ENCODE results near the gene ALKBH7. TPM values are rescaled to one million over a fixed set of nuclear protein-coding genes. Genes with fewer than 3 reads are reported as not detected.
"Not testable (repeated sequence)": the region's sequence is repeated elsewhere in the genome, so short reads cannot be mapped to it uniquely, and the experiment has no call there.

The ALKBH7 gene
- 100 to 1,000 TPM in 1 of 10 donors, 10 to 100 TPM in 9; 67.5 to 103 (median 75.4) TPM for polyA plus RNA-seq (ENCODE audit: insufficient read length in 10 of 10)
- long read RNA-seq, donor 1, transcript ALKBH7-201 (4 exons, 1,332 nt): major isoform, 80 of 138 reads
- long read RNA-seq, donor 1, partial matches to known transcripts: 54 of 138 reads
- long read RNA-seq, donor 1, other reads (novel, unspliced or antisense): 0 of 138 reads
- long read RNA-seq, donor 2, transcript ALKBH7-201 (4 exons, 1,332 nt): major isoform, 105 of 108 reads
- long read RNA-seq, donor 2, partial matches to known transcripts: 0 of 108 reads
- long read RNA-seq, donor 2, other reads (novel, unspliced or antisense): 0 of 108 reads
- long read RNA-seq, donor 3: 0 reads
- long read RNA-seq, donor 4, transcript ALKBH7-201 (4 exons, 1,332 nt): major isoform, 84 of 98 reads
- long read RNA-seq, donor 4, partial matches to known transcripts: 12 of 98 reads
- long read RNA-seq, donor 4, other reads (novel, unspliced or antisense): 0 of 98 reads
- long read RNA-seq, donor 5, transcript ALKBH7-201 (4 exons, 1,332 nt): major isoform, 129 of 139 reads
- long read RNA-seq, donor 5, partial matches to known transcripts: 6 of 139 reads
- long read RNA-seq, donor 5, other reads (novel, unspliced or antisense): 0 of 139 reads
- long read RNA-seq, donor 6, transcript ALKBH7-201 (4 exons, 1,332 nt): major isoform, 106 of 124 reads
- long read RNA-seq, donor 6, partial matches to known transcripts: 14 of 124 reads
- long read RNA-seq, donor 6, other reads (novel, unspliced or antisense): 0 of 124 reads
- long read RNA-seq, donor 7, transcript ALKBH7-201 (4 exons, 1,332 nt): major isoform, 61 of 76 reads
- long read RNA-seq, donor 7, partial matches to known transcripts: 12 of 76 reads
- long read RNA-seq, donor 7, other reads (novel, unspliced or antisense): 0 of 76 reads
- long read RNA-seq, donor 8, transcript ALKBH7-201 (4 exons, 1,332 nt): major isoform, 47 of 58 reads
- long read RNA-seq, donor 8, partial matches to known transcripts: 6 of 58 reads
- long read RNA-seq, donor 8, other reads (novel, unspliced or antisense): 0 of 58 reads
- long read RNA-seq, donor 9, transcript ALKBH7-201 (4 exons, 1,332 nt): major isoform, 20 of 20 reads
- long read RNA-seq, donor 9, partial matches to known transcripts: 0 of 20 reads
- long read RNA-seq, donor 9, other reads (novel, unspliced or antisense): 0 of 20 reads

DNA sequence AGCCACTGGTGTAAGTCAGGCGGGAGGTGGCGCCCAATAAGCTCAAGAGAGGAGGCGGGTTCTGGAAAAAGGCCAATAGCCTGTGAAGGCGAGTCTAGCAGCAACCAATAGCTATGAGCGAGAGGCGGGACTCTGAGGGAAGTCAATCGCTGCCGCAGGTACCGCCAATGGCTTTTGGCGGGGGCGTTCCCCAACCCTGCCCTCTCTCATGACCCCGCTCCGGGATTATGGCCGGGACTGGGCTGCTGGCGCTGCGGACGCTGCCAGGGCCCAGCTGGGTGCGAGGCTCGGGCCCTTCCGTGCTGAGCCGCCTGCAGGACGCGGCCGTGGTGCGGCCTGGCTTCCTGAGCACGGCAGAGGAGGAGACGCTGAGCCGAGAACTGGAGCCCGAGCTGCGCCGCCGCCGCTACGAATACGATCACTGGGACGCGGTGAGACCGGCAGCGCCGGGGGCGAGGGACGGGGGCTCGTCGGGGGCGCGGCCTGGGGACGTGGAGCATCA lies at the start of gene ALKBH7:
ALKBH7 (plus strand) TSS at position 201 of the 502 bp plus-strand sequence; CDS start at position 228, 27 bp downstream.
- DNase-seq: peak; percentile 100

DNA sequence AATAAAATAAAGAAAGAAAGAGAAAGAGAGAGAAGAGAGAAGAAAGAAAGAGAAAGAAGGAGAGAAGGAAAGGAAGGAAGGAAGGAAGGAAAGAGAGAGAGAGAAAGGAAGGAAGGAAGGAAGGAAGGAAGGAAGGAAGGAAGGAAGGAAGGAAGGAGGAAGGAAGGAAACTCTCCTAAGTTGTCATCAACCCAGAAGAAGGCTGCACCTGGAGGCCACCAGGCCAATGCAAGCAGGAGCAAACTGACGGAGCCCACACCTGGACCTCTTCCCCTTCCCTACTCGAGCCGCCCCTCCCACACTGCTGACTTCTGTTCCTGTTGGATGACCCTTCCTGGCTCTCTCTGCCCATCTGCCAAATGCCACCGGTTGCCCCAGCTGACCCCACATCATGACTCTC lies 47.8 kb upstream of the ALKBH7 start:
- DNase-seq: no peak

GRCh38 chr19:6325614-6326013 lies 47.0 kb upstream of the ALKBH7 start:
- DNase-seq: no peak

- DNase-seq: no peak
Observed at GRCh38 chr19:6326815-6327214, 45.8 kb upstream of the ALKBH7 start.

- no peak for DNase-seq
Observed at GRCh38 chr19:6333439-6333838, 39.2 kb upstream of the ALKBH7 start, which contains the start of gene ACER1. Gene ACER1 (minus strand): TSS chr19:6333612. CDS start chr19:6333551, 61 bp downstream.

DNA sequence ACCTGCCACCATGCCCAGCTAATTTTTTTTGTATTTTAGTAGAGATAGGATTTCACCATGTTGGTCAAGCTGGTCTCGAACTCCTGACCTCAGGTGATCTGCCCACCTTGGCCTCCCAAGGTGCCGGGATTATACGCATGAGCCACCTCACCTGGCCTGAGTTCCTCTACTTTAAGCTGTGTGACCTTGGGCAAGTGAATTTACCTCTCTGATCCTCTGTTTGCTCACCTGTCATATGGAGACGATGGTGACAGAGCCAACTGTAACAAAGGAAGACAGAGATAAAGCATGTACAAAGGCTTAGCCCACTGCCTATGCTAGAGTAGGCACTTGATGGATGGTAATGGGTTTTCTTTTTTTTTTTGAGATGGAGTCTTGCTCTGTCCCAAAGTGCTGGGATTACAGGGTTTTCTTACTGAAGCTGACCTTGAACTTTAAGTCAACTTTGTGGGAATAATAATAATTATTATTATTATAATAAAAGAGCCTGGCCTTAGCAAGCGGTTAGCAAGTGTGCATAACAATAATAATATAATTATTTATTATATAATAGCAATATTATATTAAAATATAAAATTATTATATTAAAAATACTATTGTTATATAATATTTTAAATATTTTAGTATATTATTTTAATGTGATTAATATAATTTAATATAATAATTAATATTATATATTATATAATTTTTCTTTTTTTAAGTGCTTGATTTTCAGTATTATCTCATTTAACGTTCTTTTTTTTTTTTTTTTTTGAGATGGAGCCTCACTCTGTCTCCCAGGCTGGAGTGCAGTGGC lies 37.9 kb upstream of the ALKBH7 start:
- no peak for DNase-seq

GRCh38 chr19:6340493-6341201 lies 31.9 kb upstream of the ALKBH7 start:
- no peak for DNase-seq

- no peak for DNase-seq
Observed at GRCh38 chr19:6343462-6343861, 29.1 kb upstream of the ALKBH7 start.

DNA sequence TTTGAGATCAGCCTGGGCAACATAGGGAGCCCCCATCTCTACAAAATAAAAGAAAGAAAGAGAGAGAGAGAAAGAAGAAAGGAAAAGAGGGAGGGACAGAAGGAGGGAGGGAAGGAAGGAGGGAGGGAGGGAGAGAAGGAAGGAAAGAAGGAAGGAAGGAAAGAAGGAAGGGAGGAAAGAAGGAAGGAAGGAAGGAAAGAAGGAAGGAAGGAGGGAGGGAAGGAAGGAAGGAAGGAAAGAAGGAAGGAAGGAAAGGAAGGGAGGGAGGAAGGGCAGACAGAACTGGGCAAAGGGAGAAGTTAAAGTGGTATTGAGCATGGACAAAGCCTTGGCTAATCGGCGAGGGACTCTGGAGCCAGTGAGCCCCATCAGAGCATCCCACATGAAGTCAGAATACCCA lies 23.3 kb upstream of the ALKBH7 start:
- DNase-seq: not testable (repeated sequence)

- no peak for DNase-seq
Observed at GRCh38 chr19:6350688-6351087, 21.9 kb upstream of the ALKBH7 start.

DNA sequence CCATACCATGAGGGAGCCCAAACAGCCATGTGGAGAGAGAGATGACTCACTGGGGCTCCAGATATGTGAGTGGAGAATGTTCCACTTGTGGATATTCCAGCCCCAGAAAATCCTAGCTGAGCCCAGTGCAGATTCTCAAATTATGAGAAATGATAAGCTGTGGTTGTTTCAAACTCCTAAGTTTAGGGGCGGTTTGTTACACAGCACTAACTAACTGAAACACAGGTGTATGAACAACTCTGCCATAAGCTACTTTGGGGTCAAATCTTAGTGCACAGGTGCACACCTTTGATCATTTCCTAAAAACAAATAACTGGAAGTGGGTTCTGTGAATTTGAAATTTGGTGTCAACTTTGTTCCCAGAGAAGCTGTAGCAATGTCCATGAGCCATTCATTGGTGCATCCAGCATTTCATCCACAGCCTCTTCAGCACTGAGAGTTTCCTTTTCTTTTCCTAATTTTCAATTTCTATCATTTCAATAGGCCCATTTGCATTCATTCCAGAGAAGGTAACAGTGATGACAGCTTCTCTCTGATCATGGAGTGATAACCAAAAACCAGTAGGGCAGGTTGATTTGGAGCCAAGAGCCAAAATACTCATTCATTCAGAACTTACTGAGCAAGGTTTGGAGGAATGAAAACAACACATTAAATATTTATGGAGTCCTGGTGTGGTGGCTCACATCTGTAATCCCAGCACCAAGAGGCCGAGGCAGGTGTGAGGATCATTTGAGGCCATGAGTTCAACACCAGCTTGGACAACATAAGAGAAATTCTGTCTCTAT lies 20.0 kb upstream of the ALKBH7 start:
- DNase-seq: no peak

DNA sequence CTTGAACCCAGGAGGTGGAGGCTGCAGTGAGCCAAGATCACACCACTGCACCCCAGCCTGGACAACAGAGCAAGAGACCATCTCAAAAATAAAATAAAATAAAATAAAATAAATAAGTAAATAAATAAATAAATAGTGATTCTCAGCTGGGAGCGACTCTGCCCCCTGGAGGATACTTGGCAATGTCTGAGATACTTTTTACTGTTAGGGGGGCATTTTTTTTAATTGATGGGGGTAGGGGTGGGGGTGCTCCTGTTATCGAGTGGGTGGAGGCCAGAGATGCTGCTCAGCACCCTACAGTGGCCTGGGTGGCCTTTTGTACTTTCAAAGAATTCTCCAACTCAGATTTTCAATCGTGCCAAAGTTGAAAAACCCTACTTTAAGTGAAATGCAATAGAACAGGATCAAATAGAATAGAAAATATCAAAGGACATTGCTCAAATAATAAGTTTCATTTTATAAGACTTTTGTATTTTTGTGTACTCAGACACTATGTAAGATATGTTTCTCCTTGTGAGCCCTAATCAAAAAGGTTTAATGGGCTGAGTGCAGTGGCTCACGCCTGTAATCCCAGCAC lies 18.4 kb upstream of the ALKBH7 start:
- DNase-seq: no peak

- not testable (repeated sequence) for DNase-seq
Observed at GRCh38 chr19:6355321-6356040, 17.1 kb upstream of the ALKBH7 start.

GRCh38 chr19:6357174-6357573 lies 15.4 kb upstream of the ALKBH7 start:
- no peak for DNase-seq

- no peak for DNase-seq
Observed at GRCh38 chr19:6358003-6358402, 14.6 kb upstream of the ALKBH7 start.

GRCh38 chr19:6359568-6360341 lies 12.8 kb upstream of the ALKBH7 start:
- DNase-seq: no peak

- DNase-seq: not testable (repeated sequence)
Observed at GRCh38 chr19:6360445-6360844, 12.1 kb upstream of the ALKBH7 start.

GRCh38 chr19:6360857-6361216 lies 11.8 kb upstream of the ALKBH7 start:
- not testable (repeated sequence) for DNase-seq
